ENCODE measurements around the gene AANAT.

GRCh38 chr17:76501827-76502307 lies 34.5 kb downstream of the AANAT start:
- no peak for TF ChIP-seq EZH2 (IDR thresholded peaks at IDR 0.05; ENCODE audit: insufficient read depth, poor library complexity, severe bottlenecking)
- no peak for TF ChIP-seq EZH2phosphoT487 (IDR thresholded peaks at IDR 0.05; ENCODE audit: insufficient read depth, low read depth)

Data from GM23248 (cell line).